HCT116 (cell line): Measurements from ENCODE around the gene C4BPB. TPM values are rescaled to one million over a fixed set of nuclear protein-coding genes. Genes with fewer than 3 reads are reported as not detected.

Source experiments
- ATAC-seq: fragments of 200-7000 bp; cut with Tn5 transposase; 2 replicates; pipeline ENCODE4 v1.9.1; 2020; ENCODE audit warnings: mild to moderate bottlenecking, moderate library complexity
- BruUV-seq: library from RNA; stranded (reverse); fragments of 400-500 nt; replicated peaks from 2 replicates; lab custom pipeline; 2021; lab: Mats Ljungman, UMichigan
- CTCF ChIA-PET: fragments of 300-600 bp; sonication (Branson Sonifier 250); formaldehyde crosslinking; loops from one replicate; lab custom pipeline; 2021; ENCODE audit warnings: antibody characterized with exemption; lab: Charles Lee
- POLR2A ChIA-PET: fragments of 300-600, 350-600 bp; sonication (Branson Sonifier 250); formaldehyde crosslinking; loops from one replicate; lab custom pipeline; 2021; ENCODE audit warnings: antibody characterized with exemption; lab: Charles Lee
- RAD21 ChIA-PET, 2 experiments: fragments of 300-600 bp; sonication (Branson Sonifier 250); formaldehyde crosslinking; loops; one replicate each; lab custom pipeline; 2023; ENCODE audit warnings: low total read pairs in 2 of 2; ENCODE audit not compliant: uncharacterized antibody in 2 of 2, unreplicated experiment in 2 of 2, low non-redundant PET in 1 of 2; lab: Charles Lee
- DNase-seq: peaks from one replicate; pipeline ENCODE4 v3.0.0-alpha.2; 2010; ENCODE audit warnings: low read depth, low spot score
- H2AFZ ChIP-seq: fragments of 200-600 bp; shearing (Covaris generic), sonication (generic); 2 replicates; pipeline ENCODE4 v1.6.1; 2017; ENCODE audit warnings: low read depth, mixed run types, mixed read lengths, antibody characterized with exemption, low read length; ENCODE audit not compliant: poor library complexity, severe bottlenecking
- H3K27ac ChIP-seq: 2 replicates; pipeline ENCODE4 v1.5.1; 2012; ENCODE audit warnings: low read depth, low read length
- H3K27me3 ChIP-seq: fragments of 200-600 bp; sonication (generic); 2 replicates; pipeline ENCODE4 v1.6.1; 2016; ENCODE audit warnings: mixed run types, low read length, mixed read lengths; ENCODE audit not compliant: insufficient read depth
- H3K36me3 ChIP-seq, 2 experiments: fragments of 200-500 bp in 1 of 2; fragments of 200-600 bp in 1 of 2; sonication (Bioruptor generic) in 1 of 2; sonication (generic) in 1 of 2; 2 replicates each; pipeline versions ENCODE4 v1.5.1 to v1.6.1; 2014 to 2016; ENCODE audit warnings: low read length in 2 of 2, inconsistent platforms in 1 of 2, mixed read lengths in 1 of 2, mixed run types in 1 of 2; ENCODE audit not compliant: insufficient read depth in 2 of 2, control insufficient read depth in 1 of 2
- H3K4me1 ChIP-seq, 2 experiments: fragments of 200-600 bp in 1 of 2; sonication (generic) in 1 of 2; 2 replicates each; pipeline versions ENCODE4 v1.5.1 to v1.6.1; 2012 to 2017; ENCODE audit warnings: low read length in 2 of 2, inconsistent platforms in 1 of 2, mild to moderate bottlenecking in 1 of 2, mixed read lengths in 1 of 2, mixed run types in 1 of 2, moderate library complexity in 1 of 2; ENCODE audit not compliant: insufficient read depth in 2 of 2, control insufficient read depth in 1 of 2
- H3K4me2 ChIP-seq: fragments of 200-600 bp; sonication (generic); 2 replicates; pipeline ENCODE4 v1.6.1; 2017; ENCODE audit warnings: mixed run types, low read length, mixed read lengths
- H3K4me3 ChIP-seq, 2 experiments: fragments of 200-600 bp in 1 of 2; sonication (generic) in 1 of 2; replicated peaks in 1 of 2; 2 replicates each; pipeline ENCODE4 v1.5.1; 2011 to 2016; ENCODE audit warnings: low read length in 2 of 2, control low read depth in 1 of 2, low read depth in 1 of 2, mild to moderate bottlenecking in 1 of 2, mixed read lengths in 1 of 2, mixed run types in 1 of 2
- H3K79me2 ChIP-seq: fragments of 200-600 bp; sonication (generic); 2 replicates; pipeline ENCODE4 v1.6.1; 2017; ENCODE audit warnings: mild to moderate bottlenecking, mixed run types, low read length, moderate library complexity, mixed read lengths; ENCODE audit not compliant: insufficient read depth
- H3K9ac ChIP-seq: fragments of 200-600 bp; sonication (generic); 2 replicates; pipeline ENCODE4 v1.6.1; 2016; ENCODE audit warnings: low read length, mixed read lengths
- H3K9me2 ChIP-seq: fragments of 200-600 bp; sonication (generic), shearing (Covaris generic); 2 replicates; pipeline ENCODE4 v1.6.1; 2017; ENCODE audit warnings: mixed run types, mild to moderate bottlenecking, moderate library complexity; ENCODE audit not compliant: insufficient read depth
- H3K9me3 ChIP-seq, 2 experiments: fragments of 200-500 bp in 1 of 2; fragments of 200-600 bp in 1 of 2; sonication (Bioruptor generic) in 1 of 2; sonication (generic) in 1 of 2; 2 replicates each; pipeline ENCODE4 v1.6.1; 2014 to 2017; ENCODE audit warnings: low read length in 2 of 2, mixed read lengths in 2 of 2, inconsistent platforms in 1 of 2, low read depth in 1 of 2, mild to moderate bottlenecking in 1 of 2, mixed run types in 1 of 2, moderate library complexity in 1 of 2; ENCODE audit not compliant: control insufficient read depth in 1 of 2, insufficient read depth in 1 of 2
- H4K20me1 ChIP-seq: fragments of 200-600 bp; sonication (generic), shearing (Covaris generic); 2 replicates; pipeline ENCODE4 v1.6.1; 2017; ENCODE audit warnings: mixed run types, mild to moderate bottlenecking, moderate library complexity; ENCODE audit not compliant: insufficient read depth
- ATF3 ChIP-seq: IDR thresholded peaks from 2 replicates; pipeline ENCODE4 v1.6.1; 2012
- CBX3 ChIP-seq: IDR thresholded peaks from 2 replicates; pipeline ENCODE4 v1.6.1; 2012; ENCODE audit warnings: low read depth
- EGR1 ChIP-seq: IDR thresholded peaks from 2 replicates; pipeline ENCODE4 v1.6.1; 2012; ENCODE audit warnings: low read depth
- EZH2 ChIP-seq: fragments of 200-600 bp; sonication (generic); IDR thresholded peaks from 2 replicates; pipeline ENCODE4 v1.6.1; 2017; ENCODE audit warnings: antibody characterized with exemption, mixed run types
- EZH2phosphoT487 ChIP-seq: fragments of 200-600 bp; IDR thresholded peaks from 2 replicates; pipeline ENCODE4 v1.6.1; 2018; ENCODE audit warnings: antibody characterized with exemption, borderline replicate concordance
- FOSL1 ChIP-seq: IDR thresholded peaks from 2 replicates; pipeline ENCODE4 v1.6.1; 2012; ENCODE audit warnings: low read depth
- JUND ChIP-seq: IDR thresholded peaks from 2 replicates; pipeline ENCODE4 v1.6.1; 2012
- MAX ChIP-seq: IDR thresholded peaks from 2 replicates; pipeline ENCODE4 v1.6.1; 2012
- POLR2A ChIP-seq: IDR thresholded peaks from 2 replicates; pipeline ENCODE4 v1.7.0; 2011; ENCODE audit warnings: borderline replicate concordance; ENCODE audit not compliant: insufficient read depth, insufficient read length; ENCODE audit errors: extremely low read depth
- RAD21 ChIP-seq: IDR thresholded peaks from 2 replicates; pipeline ENCODE4 v1.6.1; 2012; ENCODE audit warnings: low read depth, mild to moderate bottlenecking
- REST ChIP-seq: IDR thresholded peaks from 2 replicates; pipeline ENCODE4 v1.6.1; 2012; ENCODE audit warnings: low read depth
- SIN3A ChIP-seq: IDR thresholded peaks from 2 replicates; pipeline ENCODE4 v1.6.1; 2012; ENCODE audit warnings: low read depth
- SP1 ChIP-seq: IDR thresholded peaks from 2 replicates; pipeline ENCODE4 v1.6.1; 2012; ENCODE audit warnings: low read depth
- SRF ChIP-seq: IDR thresholded peaks from 2 replicates; pipeline ENCODE4 v1.6.1; 2012; ENCODE audit warnings: low read depth
- TCF7L2 ChIP-seq: IDR thresholded peaks from 2 replicates; pipeline ENCODE4 v1.7.0; 2011; ENCODE audit warnings: borderline replicate concordance, inconsistent platforms; ENCODE audit not compliant: insufficient read depth, insufficient read length; ENCODE audit errors: extremely low read depth
- ZFX ChIP-seq: fragments of 450-650 bp; IDR thresholded peaks from 2 replicates; pipeline ENCODE4 v1.6.1; 2017
- ZNF274 ChIP-seq: fragments of 200-500 bp; sonication (Bioruptor generic); IDR thresholded peaks from 2 replicates; pipeline ENCODE4 v1.6.1; 2014; ENCODE audit warnings: mild to moderate bottlenecking, low read depth, low read length, inconsistent platforms
- intact Hi-C: fragments of 100-400 bp; cut with micrococcal nuclease; formaldehyde crosslinking; loops from 2 replicates; pipeline ENCODE4 v1.10.0; 2022
- total RNA-seq: library from RNA; stranded (reverse); gene quantifications from one replicate; pipeline ENCODE4 v1.2.1, GENCODE V29; 2021; ENCODE audit not compliant: unreplicated experiment

C4BPB gene
- total RNA-seq, 1 experiment from 2014 or later = not detected

GRCh38 chr1:207089627-207090355 is 1.1 kb downstream of the C4BPB start:
- H3K4me3 ChIP-seq = no peak overlapping the region
- CTCF ChIA-PET = interaction anchor here (1.0 to 1.6 kb wide), 2 partner anchors 315 to 476 kb away, joined by 3 to 4 read pairs; no protein-coding TSS in a partner anchor
- H3K27me3 ChIP-seq = no peaks in the 10 kb centered on the region
- no peak overlapping the region for H2AFZ ChIP-seq
- H4K20me1 ChIP-seq = no peaks in the 10 kb centered on the region
- RAD21 ChIA-PET = no interaction called here
- H3K36me3 ChIP-seq = no peaks in the 10 kb centered on the region
- ATAC-seq (no peak), DNase-seq (no peak)
- H3K9me3 ChIP-seq = no peaks in the 10 kb centered on the region
- intact Hi-C loops = loop anchor here (10.0 kb wide), 1 partner anchor 585 kb away; no protein-coding TSS in a partner anchor
- H3K79me2 ChIP-seq = no peaks in the 10 kb centered on the region
- no peak overlapping the region for H3K4me2 ChIP-seq
- no TSS peak for BruUV-seq
- no peak overlapping the region for H3K9ac ChIP-seq
- TF ChIP-seq SP1 = no peak
- TF ChIP-seq EGR1 = no peak
- TF ChIP-seq RAD21 = no peak
- no peak for TF ChIP-seq ZFX
- no peak for TF ChIP-seq MAX
- TF ChIP-seq SRF = no peak
- TF ChIP-seq JUND = no peak
- no peak for TF ChIP-seq FOSL1
- TF ChIP-seq CBX3 = no peak
- TF ChIP-seq TCF7L2 = no peak
- TF ChIP-seq EZH2 = no peak
- no peak for TF ChIP-seq SIN3A
- TF ChIP-seq ATF3 = no peak
- TF ChIP-seq REST = no peak
- TF ChIP-seq POLR2A = no peak
- TF ChIP-seq EZH2phosphoT487 = no peak
- TF ChIP-seq ZNF274 = no peak
- no peaks in the 10 kb centered on the region; the same call in 1 of the 2 replicates for H3K9me2 ChIP-seq
- H3K4me1 ChIP-seq = no peaks in the 10 kb centered on the region
- POLR2A ChIA-PET = no interaction called here
- no peak overlapping the region for H3K27ac ChIP-seq
